Hepatocyte (in vitro differentiated cells): ENCODE data around the gene FAM227B. TPM values are rescaled to one million over a fixed set of nuclear protein-coding genes. Genes with fewer than 3 reads are reported as not detected.

Source experiments
- DNase-seq: peaks from one replicate; pipeline ENCODE4 v3.0.0-alpha.2; 2016; ENCODE audit warnings: low spot score
- H2AFZ ChIP-seq: fragments of 200-600 bp; sonication (generic); 2 replicates; pipeline ENCODE4 v1.6.0; 2016; ENCODE audit warnings: antibody characterized with exemption, mild to moderate bottlenecking
- H3K27ac ChIP-seq: fragments of 200-600 bp; sonication (generic); 2 replicates; pipeline ENCODE4 v1.5.1; 2016; ENCODE audit warnings: mild to moderate bottlenecking
- H3K27me3 ChIP-seq: fragments of 200-600 bp; sonication (generic); 2 replicates; pipeline ENCODE4 v1.6.1; 2016
- H3K36me3 ChIP-seq: fragments of 200-600 bp; sonication (generic); replicated peaks from 2 replicates; pipeline ENCODE4 v1.5.1; 2016; ENCODE audit warnings: low read depth; ENCODE audit not compliant: insufficient read depth
- H3K4me1 ChIP-seq: fragments of 200-600 bp; sonication (generic); 2 replicates; pipeline ENCODE4 v1.5.1; 2016; ENCODE audit warnings: mild to moderate bottlenecking, moderate library complexity; ENCODE audit not compliant: insufficient read depth
- H3K4me2 ChIP-seq: fragments of 200-600 bp; sonication (generic); 2 replicates; pipeline ENCODE4 v1.6.0; 2016
- H3K4me3 ChIP-seq: fragments of 200-600 bp; sonication (generic); 2 replicates; pipeline ENCODE4 v1.5.1; 2016; ENCODE audit warnings: mild to moderate bottlenecking
- H3K79me2 ChIP-seq: fragments of 200-600 bp; sonication (generic); 2 replicates; pipeline ENCODE4 v1.6.0; 2017; ENCODE audit warnings: mild to moderate bottlenecking
- H3K9me2 ChIP-seq: fragments of 200-600 bp; sonication (generic); replicated peaks from 2 replicates; pipeline ENCODE4 v1.6.0; 2017; ENCODE audit warnings: mild to moderate bottlenecking; ENCODE audit not compliant: insufficient read depth
- H3K9me3 ChIP-seq: fragments of 200-600 bp; sonication (generic); 2 replicates; pipeline ENCODE4 v1.5.1; 2016; ENCODE audit warnings: low read depth, mild to moderate bottlenecking
- H4K20me1 ChIP-seq: fragments of 200-600 bp; sonication (generic); 2 replicates; pipeline ENCODE4 v1.6.0; 2016; ENCODE audit warnings: mild to moderate bottlenecking; ENCODE audit not compliant: insufficient read depth, poor library complexity, severe bottlenecking
- EZH2 ChIP-seq: fragments of 200-600 bp; sonication (generic); IDR thresholded peaks from 2 replicates; pipeline ENCODE4 v1.6.1; 2016; ENCODE audit warnings: antibody characterized with exemption, mild to moderate bottlenecking, borderline replicate concordance
- EZH2phosphoT487 ChIP-seq: fragments of 200-600 bp; sonication (generic); IDR thresholded peaks from one replicate; pipeline ENCODE4 v1.6.1; 2018; ENCODE audit warnings: antibody characterized with exemption, mild to moderate bottlenecking, low read depth, moderate library complexity; ENCODE audit not compliant: unreplicated experiment, severe bottlenecking
- WGBS: methylation state at CpG from one replicate; pipeline ENCODE4 v1.1.6; 2016; ENCODE audit warnings: low lambda C conversion rate; ENCODE audit errors: missing lambda C conversion rate; 5-methylcytosine and 5-hydroxymethylcytosine counted together
- polyA plus RNA-seq: library from polyadenylated mRNA; unstranded; fragments of >200 nt; fragmentation: Nextera tagmentation; extraction: Ambion mirVana; gene quantifications from 2 replicates; pipeline ENCODE4 v1.2.1, GENCODE V29; 2016
- total RNA-seq: library from RNA; depleted of rRNA; stranded (reverse); fragments of >200 nt; gene quantifications from 2 replicates; pipeline ENCODE4 v1.2.3, GENCODE V29; 2014
- TF ChIP-seq, protein P1 (sequence below): fragments of 200-600 bp; sonication (generic); IDR thresholded peaks from 2 replicates; pipeline ENCODE4 v1.5.1; 2016; ENCODE audit warnings: antibody characterized with exemption, mild to moderate bottlenecking; ENCODE audit not compliant: poor library complexity

The FAM227B gene
- total and polyA plus RNA-seq, 2 experiments from 2014 or later, result 4.5 to 9.2 TPM

DNA sequence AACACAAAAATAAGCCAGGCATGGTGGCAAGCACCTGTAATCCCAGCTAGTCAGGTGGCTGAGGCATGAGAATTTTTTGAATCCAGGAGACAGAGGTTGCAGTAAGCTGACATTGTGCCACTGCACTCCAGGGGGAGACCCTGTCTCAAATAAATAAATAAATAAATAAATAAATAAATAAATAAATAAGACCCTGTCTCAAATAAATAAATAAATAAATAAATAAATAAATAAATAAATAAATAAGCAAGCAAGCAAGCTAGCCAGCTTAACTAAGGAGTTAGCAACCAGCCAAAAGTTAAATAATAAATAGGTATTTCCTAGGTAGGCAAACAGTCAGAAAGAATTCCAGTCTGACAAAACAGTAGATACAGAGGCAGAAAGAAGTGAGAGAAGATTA, 326.7 kb downstream of the FAM227B start:
- no peak overlapping the region for H3K4me2 ChIP-seq
- H3K79me2 ChIP-seq, result no peaks in the 10 kb centered on the region
- H3K36me3 ChIP-seq, result no peaks in the 10 kb centered on the region
- no peak overlapping the region for H3K4me3 ChIP-seq
- H2AFZ ChIP-seq, result no peak overlapping the region
- H3K27ac ChIP-seq, result no peak overlapping the region
- TF ChIP-seq EZH2, result no peak
- TF ChIP-seq, protein P1, sequence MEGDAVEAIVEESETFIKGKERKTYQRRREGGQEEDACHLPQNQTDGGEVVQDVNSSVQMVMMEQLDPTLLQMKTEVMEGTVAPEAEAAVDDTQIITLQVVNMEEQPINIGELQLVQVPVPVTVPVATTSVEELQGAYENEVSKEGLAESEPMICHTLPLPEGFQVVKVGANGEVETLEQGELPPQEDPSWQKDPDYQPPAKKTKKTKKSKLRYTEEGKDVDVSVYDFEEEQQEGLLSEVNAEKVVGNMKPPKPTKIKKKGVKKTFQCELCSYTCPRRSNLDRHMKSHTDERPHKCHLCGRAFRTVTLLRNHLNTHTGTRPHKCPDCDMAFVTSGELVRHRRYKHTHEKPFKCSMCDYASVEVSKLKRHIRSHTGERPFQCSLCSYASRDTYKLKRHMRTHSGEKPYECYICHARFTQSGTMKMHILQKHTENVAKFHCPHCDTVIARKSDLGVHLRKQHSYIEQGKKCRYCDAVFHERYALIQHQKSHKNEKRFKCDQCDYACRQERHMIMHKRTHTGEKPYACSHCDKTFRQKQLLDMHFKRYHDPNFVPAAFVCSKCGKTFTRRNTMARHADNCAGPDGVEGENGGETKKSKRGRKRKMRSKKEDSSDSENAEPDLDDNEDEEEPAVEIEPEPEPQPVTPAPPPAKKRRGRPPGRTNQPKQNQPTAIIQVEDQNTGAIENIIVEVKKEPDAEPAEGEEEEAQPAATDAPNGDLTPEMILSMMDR, result no peak
- no peak for TF ChIP-seq EZH2phosphoT487
- no peaks in the 10 kb centered on the region for H4K20me1 ChIP-seq
- no peaks in the 10 kb centered on the region for H3K4me1 ChIP-seq
- H3K9me3 ChIP-seq, result no peaks in the 10 kb centered on the region
- H3K9me2 ChIP-seq, result no peaks in the 10 kb centered on the region
- H3K27me3 ChIP-seq, result no peaks in the 10 kb centered on the region
- DNase-seq, result no peak

DNA sequence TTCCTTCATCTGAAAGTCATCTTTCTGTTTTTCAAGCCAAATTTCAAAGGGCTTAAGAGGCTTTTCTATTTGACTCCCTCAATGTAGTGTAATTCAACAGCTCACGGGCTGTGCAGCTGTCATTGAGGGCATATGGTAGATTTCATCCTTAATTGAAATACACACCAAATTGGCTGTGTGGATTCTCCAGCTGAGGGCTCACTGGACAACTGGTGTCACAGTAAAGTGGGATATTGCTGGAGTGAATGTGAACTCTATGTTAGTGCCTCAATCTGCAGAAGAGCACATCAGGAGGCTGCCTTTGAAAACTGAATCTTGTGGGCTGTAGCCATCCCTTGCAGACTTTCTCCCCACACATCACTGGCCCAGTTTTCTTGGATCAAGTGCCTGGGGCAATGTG, 330.4 kb downstream of the FAM227B start:
- H4K20me1 ChIP-seq, result no peaks in the 10 kb centered on the region
- no peak overlapping the region for H3K4me3 ChIP-seq
- H3K4me1 ChIP-seq, result no peaks in the 10 kb centered on the region
- no peaks in the 10 kb centered on the region for H3K9me2 ChIP-seq
- H3K4me2 ChIP-seq, result no peak overlapping the region
- H3K9me3 ChIP-seq, result no peaks in the 10 kb centered on the region
- H3K79me2 ChIP-seq, result no peaks in the 10 kb centered on the region
- H3K27ac ChIP-seq, result no peak overlapping the region
- H3K36me3 ChIP-seq, result no peaks in the 10 kb centered on the region
- H2AFZ ChIP-seq, result no peak overlapping the region
- no peaks in the 10 kb centered on the region for H3K27me3 ChIP-seq
- TF ChIP-seq EZH2, result no peak
- TF ChIP-seq EZH2phosphoT487, result no peak
- TF ChIP-seq, protein P1, result no peak
- 35% methylated on average over 1 of the region's 1 CpG for WGBS
- DNase-seq, result no peak

DNA sequence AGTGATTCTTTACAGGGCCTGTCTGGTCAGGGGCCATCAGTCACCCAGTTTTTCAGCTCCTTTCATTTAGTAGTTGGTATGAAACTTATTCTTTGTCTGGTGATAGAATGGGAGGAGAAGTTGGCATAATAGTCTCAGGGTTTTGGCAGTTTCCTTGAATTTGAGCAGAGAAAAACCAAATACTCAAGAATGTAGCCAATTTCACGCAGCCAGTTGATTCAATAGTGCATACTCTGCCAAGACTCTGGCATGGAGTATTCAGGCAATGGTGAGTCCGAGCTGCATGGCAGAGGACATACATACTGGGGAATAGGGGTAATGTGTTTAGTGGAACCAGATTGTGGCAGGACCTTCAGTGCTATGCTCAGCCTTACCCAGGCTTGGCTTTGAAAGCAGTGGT, 332.2 kb downstream of the FAM227B start:
- no peak for DNase-seq
- 92% methylated on average over 2 of the region's 2 CpGs for WGBS
- Histone ChIP-seq H2AFZ (no peak overlapping the region), H3K4me2 (no peak overlapping the region), H3K27ac (no peak overlapping the region), H3K9me2 (no peaks in the 10 kb centered on the region), H4K20me1 (no peaks in the 10 kb centered on the region), H3K79me2 (no peaks in the 10 kb centered on the region), H3K9me3 (no peaks in the 10 kb centered on the region), H3K27me3 (no peaks in the 10 kb centered on the region), H3K4me3 (no peak overlapping the region), H3K36me3 (no peaks in the 10 kb centered on the region), H3K4me1 (no peaks in the 10 kb centered on the region)
- TF ChIP-seq, protein P1, result no peak
- TF ChIP-seq EZH2phosphoT487, result no peak
- no peak for TF ChIP-seq EZH2

DNA sequence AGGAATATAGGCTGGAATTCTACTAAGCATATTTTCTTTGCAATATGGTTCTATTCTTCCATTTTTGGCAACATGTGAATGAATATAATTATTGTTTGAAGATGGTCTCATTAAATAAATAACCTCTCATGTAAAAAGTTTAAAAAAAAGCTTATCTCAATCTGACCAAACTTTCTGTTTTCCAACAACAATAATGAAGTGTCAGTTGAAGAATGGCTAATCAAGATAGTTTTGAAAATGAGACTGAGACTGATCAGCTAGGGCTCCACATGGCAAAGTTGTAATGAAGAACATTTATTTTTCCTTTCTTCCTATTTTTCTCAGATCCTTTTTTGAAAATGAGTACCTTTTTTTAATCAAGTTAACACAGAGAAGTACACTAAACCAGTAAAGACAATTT, 333.1 kb downstream of the FAM227B start:
- no peak overlapping the region for H3K4me2 ChIP-seq
- TF ChIP-seq EZH2phosphoT487 (no peak), EZH2 (no peak)
- TF ChIP-seq, protein P1, result no peak
- H3K79me2 ChIP-seq, result no peaks in the 10 kb centered on the region
- no peaks in the 10 kb centered on the region for H3K9me3 ChIP-seq
- H3K9me2 ChIP-seq, result no peaks in the 10 kb centered on the region
- no peak overlapping the region for H3K27ac ChIP-seq
- no peaks in the 10 kb centered on the region for H4K20me1 ChIP-seq
- DNase-seq, result no peak
- no peak overlapping the region for H2AFZ ChIP-seq
- H3K4me3 ChIP-seq, result no peak overlapping the region
- no peaks in the 10 kb centered on the region for H3K4me1 ChIP-seq
- H3K27me3 ChIP-seq, result no peaks in the 10 kb centered on the region
- no peaks in the 10 kb centered on the region for H3K36me3 ChIP-seq
